CD4-positive, alpha-beta memory T cell (primary cell): ENCODE results near the gene SHC4. TPM values are rescaled to one million over a fixed set of nuclear protein-coding genes. Genes with fewer than 3 reads are reported as not detected.

ENCODE experiments used
- CTCF ChIA-PET: fragments of 350-600 bp; sonication (Branson Sonifier 250); formaldehyde crosslinking; loops from one replicate; lab custom pipeline; 2021; ENCODE audit warnings: inconsistent platforms; ENCODE audit not compliant: partially characterized antibody; lab: Charles Lee
- POLR2A ChIA-PET: fragments of 350-600 bp; sonication (Branson Sonifier 250); formaldehyde crosslinking; loops from one replicate; lab custom pipeline; 2021; ENCODE audit not compliant: partially characterized antibody; lab: Charles Lee
- DNase-seq, 5 donors: peaks; one replicate each; pipeline versions ENCODE4 v3.0.0 to v3.0.0-alpha.2; 2020 to 2022; ENCODE audit warnings: mixed read lengths in 1 of 5
- H3K27ac ChIP-seq: one replicate; pipeline ENCODE4 v1.7.0; 2013; ENCODE audit warnings: low read depth, low read length
- H3K27me3 ChIP-seq: 2 replicates; pipeline ENCODE4 v1.7.0; 2013; ENCODE audit warnings: mild to moderate bottlenecking, low read length, moderate library complexity; ENCODE audit not compliant: insufficient read depth
- H3K36me3 ChIP-seq: 2 replicates; pipeline ENCODE4 v1.7.0; 2013; ENCODE audit warnings: mild to moderate bottlenecking, low read length, moderate library complexity; ENCODE audit not compliant: insufficient read depth
- H3K4me1 ChIP-seq: 2 replicates; pipeline ENCODE4 v1.7.0; 2013; ENCODE audit warnings: mild to moderate bottlenecking, low read length, moderate library complexity; ENCODE audit not compliant: insufficient read depth
- H3K4me3 ChIP-seq, 2 donors: one replicate each; pipeline ENCODE4 v1.7.0; 2013; ENCODE audit warnings: low read length in 2 of 2, mild to moderate bottlenecking in 1 of 2
- H3K9me3 ChIP-seq, 2 donors: one replicate each; pipeline ENCODE4 v1.7.0; 2013; ENCODE audit warnings: low read length in 2 of 2, control low read depth in 1 of 2; ENCODE audit not compliant: control insufficient read depth in 1 of 2
- H3K27ac Mint-ChIP-seq, 7 donors: one replicate each; pipeline ENCODE4 v1.8.0; 2020 to 2021; ENCODE audit warnings: mixed read lengths in 7 of 7, mild to moderate bottlenecking in 6 of 7, inconsistent platforms in 3 of 7, moderate library complexity in 3 of 7
- H3K27me3 Mint-ChIP-seq, 2 donors: one replicate each; pipeline ENCODE4 v1.8.0; 2020 to 2021; ENCODE audit warnings: mixed read lengths in 2 of 2
- H3K36me3 Mint-ChIP-seq, 2 donors: one replicate each; pipeline ENCODE4 v1.8.0; 2020 to 2021; ENCODE audit warnings: mixed read lengths in 2 of 2, inconsistent platforms in 1 of 2, mild to moderate bottlenecking in 1 of 2
- H3K4me1 Mint-ChIP-seq, 4 donors: one replicate each; pipeline ENCODE4 v1.8.0; 2020 to 2021; ENCODE audit warnings: mixed read lengths in 4 of 4, mild to moderate bottlenecking in 1 of 4
- H3K4me3 Mint-ChIP-seq, 8 donors: one replicate each; pipeline ENCODE4 v1.8.0; 2020 to 2021; ENCODE audit warnings: mixed read lengths in 8 of 8, mild to moderate bottlenecking in 7 of 8, moderate library complexity in 6 of 8, inconsistent platforms in 3 of 8
- H3K9me3 Mint-ChIP-seq, 8 donors: one replicate each; pipeline ENCODE4 v1.8.0; 2020 to 2021; ENCODE audit warnings: mixed read lengths in 8 of 8, mild to moderate bottlenecking in 5 of 8, inconsistent platforms in 3 of 8, moderate library complexity in 1 of 8
- intact Hi-C: fragments of 100-400 bp; cut with micrococcal nuclease; formaldehyde crosslinking; loops from one replicate; pipeline ENCODE4 v1.15.1; 2023
- polyA plus RNA-seq, 2 donors: library from polyadenylated mRNA; unstranded; fragments of 300-500 nt; fragmentation: Illumina TruSeq; gene quantifications; one replicate each; pipeline ENCODE4 v1.2.3, GENCODE V29; 2021
- total RNA-seq, 2 experiments: library from RNA; stranded (reverse); gene quantifications; one replicate each; pipeline ENCODE4 v1.2.3, GENCODE V29; 2021

Gene SHC4
- total and polyA plus RNA-seq, 4 experiments from 2014 or later, result 0.28 to 0.29 TPM; not detected in 2

DNA sequence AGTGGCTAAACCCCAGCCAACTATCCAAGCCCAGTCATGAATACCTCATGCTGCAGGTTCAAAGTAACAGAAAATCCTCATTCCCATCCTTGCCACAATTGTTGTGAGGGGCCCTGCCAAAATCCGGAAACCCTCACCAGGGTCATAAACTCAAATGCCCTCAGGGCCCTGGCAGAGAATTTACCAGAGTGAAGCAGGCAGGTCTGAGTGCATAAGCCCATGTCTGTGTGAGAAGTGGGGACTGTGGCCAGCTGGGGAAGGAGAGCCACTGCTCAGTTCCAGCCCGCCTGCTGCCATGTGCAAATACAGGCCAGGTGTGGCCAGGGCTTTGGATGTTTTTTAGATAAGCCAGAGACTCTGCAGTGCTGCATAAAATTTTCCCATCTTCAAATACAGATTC, 159.8 kb downstream of the SHC4 start:
- DNase-seq, result no peak
- intact Hi-C loops, result no loop called here
- ChIA-PET POLR2A (no interaction called here), CTCF (no interaction called here)
- Histone ChIP-seq H3K4me3 (no peak overlapping the region), H3K36me3 (no peaks in the 10 kb centered on the region), H3K4me1 (no peaks in the 10 kb centered on the region), H3K9me3 (no peaks in the 10 kb centered on the region), H3K27me3 (no peaks in the 10 kb centered on the region), H3K27ac (no peak overlapping the region)
- Mint-ChIP-seq H3K9me3 (no peaks in the 10 kb centered on the region), H3K27me3 (no peaks in the 10 kb centered on the region), H3K4me3 (no peak overlapping the region), H3K4me1 (peaks cover 15 to 43% (median 18%) of the 10 kb centered on the region in 4 donors), H3K27ac (no peak overlapping the region), H3K36me3 (peaks cover 4 to 10% of the 10 kb centered on the region in 2 donors)

DNA sequence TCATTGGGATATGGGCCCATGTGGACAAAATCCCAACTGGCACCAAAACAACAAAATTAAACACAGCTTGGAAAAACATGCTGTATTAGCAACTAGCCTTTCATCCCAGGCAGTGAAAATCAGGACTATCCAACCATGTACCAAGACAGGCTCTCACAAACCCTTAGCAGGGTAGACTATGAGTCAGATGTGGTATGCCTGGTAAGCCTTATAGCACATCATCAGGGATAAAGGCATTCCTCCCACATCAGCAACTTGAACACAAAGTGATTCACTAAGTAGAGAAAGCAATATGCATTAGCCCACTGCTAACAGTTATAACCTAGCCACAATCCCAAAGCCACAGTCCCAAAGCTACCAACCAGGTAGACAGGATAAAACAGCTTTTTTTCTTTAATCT, 160.9 kb downstream of the SHC4 start:
- H3K4me3 Mint-ChIP-seq, result no peak overlapping the region
- Histone ChIP-seq H3K36me3 (no peaks in the 10 kb centered on the region), H3K9me3 (no peaks in the 10 kb centered on the region), H3K4me1 (no peaks in the 10 kb centered on the region), H3K27ac (no peak overlapping the region), H3K4me3 (no peak overlapping the region), H3K27me3 (no peaks in the 10 kb centered on the region)
- intact Hi-C loops, result no loop called here
- no peak for DNase-seq
- H3K4me1 Mint-ChIP-seq, result peaks cover 14 to 41% (median 21%) of the 10 kb centered on the region in 4 donors
- no peaks in the 10 kb centered on the region for H3K9me3 Mint-ChIP-seq
- no peak overlapping the region for H3K27ac Mint-ChIP-seq
- H3K27me3 Mint-ChIP-seq, result no peaks in the 10 kb centered on the region
- ChIA-PET CTCF (interaction anchor here (1.5 to 3.3 kb wide), 2 partner anchors 8 to 13 kb away, joined by 5 to 16 read pairs; partner anchors contain the start of gene CEP152), POLR2A (interaction anchor here (1.1 kb wide), 1 partner anchor 8 kb away, joined by 3 read pairs; the partner anchor contains the start of gene CEP152)
- H3K36me3 Mint-ChIP-seq, result peaks cover 4 to 11% of the 10 kb centered on the region in 2 donors

DNA sequence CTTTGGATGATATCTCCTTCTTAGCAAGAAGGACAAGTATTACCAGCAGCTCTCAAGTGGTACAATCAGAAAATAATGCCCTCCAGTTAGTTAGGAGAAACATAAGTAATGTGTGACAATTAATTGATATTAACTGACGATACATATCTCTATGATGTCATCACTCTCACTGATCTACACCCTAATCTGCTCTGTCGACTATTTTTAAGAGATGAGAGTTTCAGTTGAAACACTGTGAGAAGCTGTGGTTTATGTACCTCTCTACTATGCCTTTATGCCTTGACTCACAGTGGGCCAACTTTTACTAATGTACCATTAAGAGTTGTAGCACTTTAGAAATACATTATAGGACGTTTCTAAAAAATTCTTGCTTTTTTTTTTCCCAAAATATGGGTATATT, 161.5 kb downstream of the SHC4 start:
- Histone ChIP-seq H3K27me3 (no peaks in the 10 kb centered on the region), H3K9me3 (no peaks in the 10 kb centered on the region), H3K27ac (no peak overlapping the region), H3K4me3 (no peak overlapping the region), H3K4me1 (no peaks in the 10 kb centered on the region), H3K36me3 (no peaks in the 10 kb centered on the region)
- intact Hi-C loops, result no loop called here
- no peaks in the 10 kb centered on the region for H3K9me3 Mint-ChIP-seq
- H3K36me3 Mint-ChIP-seq, result peaks cover 4 to 17% of the 10 kb centered on the region in 2 donors
- DNase-seq, result no peak
- H3K4me3 Mint-ChIP-seq, result no peak overlapping the region
- H3K27ac Mint-ChIP-seq, result no peak overlapping the region
- H3K27me3 Mint-ChIP-seq, result no peaks in the 10 kb centered on the region
- H3K4me1 Mint-ChIP-seq, result peaks cover 17 to 45% (median 23%) of the 10 kb centered on the region in 4 donors
- ChIA-PET POLR2A (interaction anchor here (1.1 kb wide), 1 partner anchor 9 kb away, joined by 3 read pairs; the partner anchor contains the start of gene CEP152), CTCF (interaction anchor here (0.6 to 3.3 kb wide), 6 partner anchors 9 to 1497 kb away, joined by 3 to 16 read pairs (median 4); partner anchors contain the start of genes CEP152 and EID1)

GRCh38 chr15:48800811-48801455, 162.8 kb downstream of the SHC4 start:
- Histone ChIP-seq H3K4me3 (no peak overlapping the region), H3K27ac (no peak overlapping the region), H3K4me1 (peaks cover 4% of the 10 kb centered on the region), H3K9me3 (no peaks in the 10 kb centered on the region), H3K36me3 (no peaks in the 10 kb centered on the region), H3K27me3 (no peaks in the 10 kb centered on the region)
- intact Hi-C loops, result no loop called here
- Mint-ChIP-seq H3K27me3 (no peaks in the 10 kb centered on the region), H3K4me3 (no peak overlapping the region), H3K36me3 (peaks cover 4 to 18% of the 10 kb centered on the region in 2 donors), H3K4me1 (peaks cover 12 to 41% (median 20%) of the 10 kb centered on the region in 4 donors), H3K9me3 (no peaks in the 10 kb centered on the region), H3K27ac (peak overlapping the region in 1 of 7 donors; percentile 2)
- POLR2A ChIA-PET, result no interaction called here
- CTCF ChIA-PET, result interaction anchor here (1.2 to 3.3 kb wide), 3 partner anchors 9 to 22 kb away, joined by 3 to 16 read pairs (median 4); no protein-coding TSS in a partner anchor
- peak in 1 of 5 donors; percentile 8 for DNase-seq

DNA sequence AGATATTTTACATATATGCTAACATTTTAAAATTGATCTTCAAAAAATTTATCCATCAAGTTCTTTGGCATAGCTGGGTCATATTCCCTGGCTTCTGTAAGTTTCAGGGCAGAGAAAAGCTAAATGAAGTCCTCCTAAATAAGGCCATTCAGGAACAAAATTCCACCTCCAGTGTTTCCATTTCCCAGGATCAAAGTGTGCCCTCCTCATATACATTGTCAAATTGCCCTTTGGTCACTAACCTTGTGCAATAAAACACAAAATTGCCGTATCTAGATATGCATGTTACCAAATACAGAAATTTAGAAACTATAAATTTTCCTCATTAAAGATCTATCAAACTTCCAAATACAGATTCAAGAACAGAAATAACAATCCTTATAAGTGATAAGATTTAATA, 163.5 kb downstream of the SHC4 start:
- intact Hi-C loops, result no loop called here
- ChIA-PET CTCF (interaction anchor here (3.3 kb wide), 1 partner anchor 10 kb away, joined by 16 read pairs; no protein-coding TSS in a partner anchor), POLR2A (no interaction called here)
- Mint-ChIP-seq H3K27me3 (no peaks in the 10 kb centered on the region), H3K4me1 (peaks cover 11 to 36% (median 19%) of the 10 kb centered on the region in 4 donors), H3K36me3 (peaks cover 4 to 18% of the 10 kb centered on the region in 2 donors), H3K4me3 (no peak overlapping the region), H3K9me3 (no peaks in the 10 kb centered on the region), H3K27ac (no peak overlapping the region)
- Histone ChIP-seq H3K4me3 (no peak overlapping the region), H3K27me3 (no peaks in the 10 kb centered on the region), H3K4me1 (peaks cover 4% of the 10 kb centered on the region), H3K27ac (no peak overlapping the region), H3K9me3 (no peaks in the 10 kb centered on the region), H3K36me3 (no peaks in the 10 kb centered on the region)
- no peak for DNase-seq

GRCh38 chr15:48798319-48798718, 165.4 kb downstream of the SHC4 start:
- Histone ChIP-seq H3K27ac (no peak overlapping the region), H3K4me3 (no peak overlapping the region), H3K36me3 (no peaks in the 10 kb centered on the region), H3K4me1 (peaks cover 4% of the 10 kb centered on the region), H3K9me3 (no peaks in the 10 kb centered on the region), H3K27me3 (no peaks in the 10 kb centered on the region)
- Mint-ChIP-seq H3K36me3 (peaks cover 8 to 13% of the 10 kb centered on the region in 2 donors), H3K4me1 (peaks cover 11 to 32% (median 17%) of the 10 kb centered on the region in 4 donors), H3K9me3 (no peaks in the 10 kb centered on the region), H3K27me3 (no peaks in the 10 kb centered on the region), H3K27ac (peak overlapping the region in 1 of 7 donors; percentile 17), H3K4me3 (no peak overlapping the region)
- DNase-seq, result no peak
- intact Hi-C loops, result no loop called here
- CTCF ChIA-PET, result interaction anchor here (1.0 kb wide), 1 partner anchor 439 kb away, joined by 3 read pairs; no protein-coding TSS in a partner anchor
- POLR2A ChIA-PET, result no interaction called here

DNA sequence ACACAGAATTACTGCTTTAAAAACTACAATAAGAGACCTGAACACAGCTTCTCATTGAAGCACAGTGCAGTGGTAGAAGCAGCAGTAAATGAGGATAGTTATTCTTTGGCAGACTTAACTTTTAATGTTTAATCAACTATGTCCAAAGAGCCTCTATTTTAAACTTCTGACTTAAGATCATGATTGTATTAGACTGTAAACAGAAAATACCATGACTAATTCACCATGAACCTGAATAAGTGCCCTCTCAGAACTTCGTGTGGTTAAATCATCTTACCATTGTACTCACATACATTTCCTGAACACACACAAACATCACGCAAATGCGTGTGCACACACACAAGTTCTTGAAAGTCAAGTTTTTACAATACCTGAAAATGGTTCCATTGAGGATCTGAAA, 166.8 kb downstream of the SHC4 start:
- DNase-seq, result no peak
- CTCF ChIA-PET, result no interaction called here
- peaks cover 4% of the 10 kb centered on the region for H3K4me1 ChIP-seq
- no peaks in the 10 kb centered on the region for H3K27me3 ChIP-seq
- no peaks in the 10 kb centered on the region for H3K9me3 ChIP-seq
- POLR2A ChIA-PET, result interaction anchor here (1.7 kb wide), 1 partner anchor 14 kb away, joined by 6 read pairs; the partner anchor contains the start of gene CEP152
- H3K36me3 Mint-ChIP-seq, result peaks cover 17 to 23% of the 10 kb centered on the region in 2 donors
- H3K27ac Mint-ChIP-seq, result peak overlapping the region in 4 of 7 donors; percentile 31 to 62 (median 45)
- no peak overlapping the region for H3K27ac ChIP-seq
- H3K36me3 ChIP-seq, result peaks cover 5% of the 10 kb centered on the region
- no peak overlapping the region for H3K4me3 ChIP-seq
- peak overlapping the region in 3 of 8 donors; percentile 14 to 53 (median 33) for H3K4me3 Mint-ChIP-seq
- intact Hi-C loops, result no loop called here
- H3K27me3 Mint-ChIP-seq, result no peaks in the 10 kb centered on the region
- peaks cover 11 to 32% (median 17%) of the 10 kb centered on the region in 4 donors for H3K4me1 Mint-ChIP-seq
- H3K9me3 Mint-ChIP-seq, result no peaks in the 10 kb centered on the region
